Stimulated activated CD8-positive, alpha-beta memory T cell treated with anti-CD3 and anti-CD28 coated beads, Interleukin-12 subunit alpha, Interleukin-12 subunit beta, amount 100 ng/mL, for 4 hours (primary cell): ENCODE data around the gene NINL.
"Not testable (repeated sequence)": the region's sequence is repeated elsewhere in the genome, so short reads cannot be mapped to it uniquely, and the experiment has no call there.

ENCODE experiments used
- DNase-seq: peaks from one replicate; pipeline ENCODE4 v3.0.0-alpha.2; 2020; ENCODE audit warnings: low read depth

The NINL gene

GRCh38 chr20:25483431-25484132 lies 101.7 kb downstream of the NINL start:
- DNase-seq, result no peak

GRCh38 chr20:25481918-25482253 lies 103.4 kb downstream of the NINL start:
- no peak for DNase-seq

GRCh38 chr20:25481235-25481917 lies 104.0 kb downstream of the NINL start:
- DNase-seq, result no peak

GRCh38 chr20:25480797-25481196 lies 104.5 kb downstream of the NINL start:
- no peak for DNase-seq

GRCh38 chr20:25480156-25480555 lies 105.2 kb downstream of the NINL start:
- DNase-seq, result no peak

GRCh38 chr20:25479638-25480037 lies 105.7 kb downstream of the NINL start:
- DNase-seq, result no peak

GRCh38 chr20:25478889-25479568 lies 106.3 kb downstream of the NINL start:
- no peak for DNase-seq

GRCh38 chr20:25477014-25477882 lies 108.1 kb downstream of the NINL start:
- no peak for DNase-seq

GRCh38 chr20:25476106-25477013 lies 109.0 kb downstream of the NINL start:
- no peak for DNase-seq

GRCh38 chr20:25473297-25473696 lies 112.0 kb downstream of the NINL start:
- DNase-seq, result not testable (repeated sequence)

GRCh38 chr20:25471020-25471419 lies 114.3 kb downstream of the NINL start:
- DNase-seq, result no peak

GRCh38 chr20:25470045-25470444 lies 115.3 kb downstream of the NINL start:
- DNase-seq, result no peak

GRCh38 chr20:25469558-25469957 lies 115.8 kb downstream of the NINL start:
- no peak for DNase-seq

- DNase-seq, result no peak
Observed at GRCh38 chr20:25468126-25469075, 116.9 kb downstream of the NINL start.

GRCh38 chr20:25467441-25467840 lies 117.9 kb downstream of the NINL start:
- DNase-seq, result no peak

GRCh38 chr20:25466846-25467245 lies 118.5 kb downstream of the NINL start:
- no peak for DNase-seq

- DNase-seq, result no peak
Observed at GRCh38 chr20:25465243-25466135, 119.8 kb downstream of the NINL start.

- DNase-seq, result no peak
Observed at GRCh38 chr20:25464501-25465242, 120.7 kb downstream of the NINL start.
